IMR-90 (cell line): ENCODE measurements around the gene ZBTB25. TPM values are rescaled to one million over a fixed set of nuclear protein-coding genes. Genes with fewer than 3 reads are reported as not detected.

Source experiments
- ATAC-seq: fragments of 200-7000 bp; cut with Tn5 transposase; 2 replicates; pipeline ENCODE4 v1.9.1; 2020; ENCODE audit warnings: low read depth, mild to moderate bottlenecking, moderate library complexity
- BruUV-seq: library from RNA; stranded (reverse); fragments of 400-500 nt; replicated peaks from 2 replicates; lab custom pipeline; 2021; lab: Mats Ljungman, UMichigan
- CTCF ChIA-PET: fragments of 300-600 bp; formaldehyde crosslinking; extraction: SDS; loops from one replicate; lab custom pipeline; 2021; ENCODE audit warnings: antibody characterized with exemption; lab: Yijun Ruan, JAX
- POLR2A ChIA-PET: fragments of 300-600 bp; sonication (Branson Sonifier 250); formaldehyde crosslinking; loops from one replicate; lab custom pipeline; 2022; ENCODE audit warnings: antibody characterized with exemption; ENCODE audit not compliant: unreplicated experiment; lab: Charles Lee
- DNase-seq: peaks from one replicate; pipeline ENCODE4 v3.0.0; 2013
- H2AFZ ChIP-seq: replicated peaks from 2 replicates; pipeline ENCODE3; 2013; ENCODE audit warnings: low read length, mild to moderate bottlenecking; ENCODE audit not compliant: poor library complexity
- H2AK5ac ChIP-seq: 2 replicates; pipeline ENCODE4 v1.6.1; 2013; ENCODE audit warnings: low read depth, low read length, inconsistent platforms
- H2AK9ac ChIP-seq: replicated peaks from 2 replicates; pipeline ENCODE3; 2013; ENCODE audit warnings: mild to moderate bottlenecking, low read depth, low read length, moderate library complexity; ENCODE audit not compliant: poor library complexity
- H2BK120ac ChIP-seq: 2 replicates; pipeline ENCODE4 v1.6.1; 2013; ENCODE audit warnings: low read depth, low read length, inconsistent platforms
- H2BK15ac ChIP-seq: 3 replicates; pipeline ENCODE4 v1.6.1; 2013; ENCODE audit warnings: low read depth, low read length, inconsistent platforms
- H2BK20ac ChIP-seq: 2 replicates; pipeline ENCODE4 v1.6.1; 2013; ENCODE audit warnings: low read depth, mild to moderate bottlenecking, inconsistent platforms, low read length, moderate library complexity
- H2BK5ac ChIP-seq: 2 replicates; pipeline ENCODE4 v1.6.1; 2013; ENCODE audit warnings: mild to moderate bottlenecking, low read depth, low read length, inconsistent platforms; ENCODE audit not compliant: poor library complexity, severe bottlenecking
- H3K14ac ChIP-seq: replicated peaks from 2 replicates; pipeline ENCODE4 v1.6.1; 2013; ENCODE audit warnings: low read depth, low read length, inconsistent platforms
- H3K18ac ChIP-seq: 2 replicates; pipeline ENCODE4 v1.6.1; 2013; ENCODE audit warnings: low read depth, low read length, control low read depth
- H3K23ac ChIP-seq: 2 replicates; pipeline ENCODE4 v1.6.1; 2013; ENCODE audit warnings: low read depth, low read length, inconsistent platforms
- H3K27ac ChIP-seq: 2 replicates; pipeline ENCODE4 v1.5.1; 2013; ENCODE audit warnings: mild to moderate bottlenecking, control low read depth, low read length; ENCODE audit not compliant: insufficient read depth
- H3K27me3 ChIP-seq: 2 replicates; pipeline ENCODE4 v1.6.1; 2013; ENCODE audit warnings: low read length; ENCODE audit not compliant: control insufficient read depth, insufficient read depth
- H3K36me3 ChIP-seq: 2 replicates; pipeline ENCODE4 v1.6.1; 2013; ENCODE audit warnings: low read length, mixed read lengths; ENCODE audit not compliant: control insufficient read depth, insufficient read depth
- H3K4ac ChIP-seq: 2 replicates; pipeline ENCODE4 v1.6.1; 2013; ENCODE audit warnings: low read depth, low read length, inconsistent platforms
- H3K4me1 ChIP-seq: 2 replicates; pipeline ENCODE4 v1.6.1; 2013; ENCODE audit warnings: low read length, mixed read lengths; ENCODE audit not compliant: control insufficient read depth, insufficient read depth
- H3K4me2 ChIP-seq: 2 replicates; pipeline ENCODE4 v1.6.1; 2013; ENCODE audit warnings: low read depth, mild to moderate bottlenecking, control low read depth, low read length, moderate library complexity
- H3K4me3 ChIP-seq: 2 replicates; pipeline ENCODE4 v1.5.1; 2013; ENCODE audit warnings: low read depth, mild to moderate bottlenecking, control low read depth, low read length, moderate library complexity; ENCODE audit not compliant: insufficient read depth
- H3K56ac ChIP-seq: 2 replicates; pipeline ENCODE4 v1.6.1; 2013; ENCODE audit warnings: low read length, inconsistent platforms; ENCODE audit not compliant: insufficient read depth; ENCODE audit errors: extremely low read depth
- H3K79me1 ChIP-seq, 2 experiments: 2 replicates each; pipeline ENCODE4 v1.6.1; 2013; ENCODE audit warnings: low read length in 2 of 2, inconsistent platforms in 1 of 2, low read depth in 1 of 2
- H3K9ac ChIP-seq: 2 replicates; pipeline ENCODE4 v1.6.1; 2013; ENCODE audit warnings: low read depth, low read length, control low read depth
- H3K9me1 ChIP-seq: 2 replicates; pipeline ENCODE4 v1.6.1; 2013; ENCODE audit warnings: low read length, inconsistent platforms; ENCODE audit not compliant: insufficient read depth
- H3K9me3 ChIP-seq: 2 replicates; pipeline ENCODE4 v1.6.1; 2013; ENCODE audit warnings: low read length; ENCODE audit not compliant: control insufficient read depth, insufficient read depth
- H4K20me1 ChIP-seq: 2 replicates; pipeline ENCODE4 v1.6.1; 2013; ENCODE audit warnings: low read length, inconsistent platforms; ENCODE audit not compliant: insufficient read depth
- H4K5ac ChIP-seq: 2 replicates; pipeline ENCODE4 v1.6.1; 2013; ENCODE audit warnings: mild to moderate bottlenecking, low read depth, low read length, control low read depth
- H4K8ac ChIP-seq, 2 experiments: 2 replicates each; pipeline ENCODE4 v1.6.1; 2013; ENCODE audit warnings: low read depth in 2 of 2, low read length in 2 of 2, control low read depth in 1 of 2, inconsistent platforms in 1 of 2
- H4K91ac ChIP-seq: 2 replicates; pipeline ENCODE4 v1.6.1; 2013; ENCODE audit warnings: low read depth, low read length, inconsistent platforms; ENCODE audit not compliant: insufficient read depth
- NFE2L2 ChIP-seq: fragments of 150-350 bp; IDR thresholded peaks from 2 replicates; pipeline ENCODE4 v1.6.1; 2016; ENCODE audit warnings: low read depth, mild to moderate bottlenecking, low read length
- RAD21 ChIP-seq: IDR thresholded peaks from 2 replicates; pipeline ENCODE4 v1.6.1; 2012; ENCODE audit warnings: low read length, improper control_type of control experiment
- WGBS, 2 experiments: methylation state at CpG; one replicate each; pipeline versions ENCODE4 v1.1.5 to v1.1.7; 2013; ENCODE audit warnings: missing lambda C conversion rate in 2 of 2; ENCODE audit not compliant: insufficient read length in 1 of 2; ENCODE audit errors: extremely low coverage in 2 of 2; 5-methylcytosine and 5-hydroxymethylcytosine counted together
- dilution Hi-C: fragments of 300-500 bp; cut with HindIII; formaldehyde crosslinking; loops from one replicate; pipeline ENCODE4 v1.14.3; 2018; ENCODE audit warnings: low sequenced_read_pairs; ENCODE audit not compliant: unreplicated experiment
- in situ Hi-C: fragments of 300-500 bp; cut with MboI; formaldehyde crosslinking; loops from 3 replicates; pipeline ENCODE4 v1.14.3; 2019; ENCODE audit warnings: low sequenced_read_pairs, inconsistent platforms, mixed read lengths
- intact Hi-C: fragments of 100-400 bp; cut with micrococcal nuclease; formaldehyde crosslinking; loops from 2 replicates; pipeline ENCODE4 v1.10.0; 2022
- polyA plus RNA-seq, 3 experiments: library from polyadenylated mRNA; depleted of rRNA; stranded (reverse); fragments of >200 nt; gene quantifications; 2 replicates each; pipeline ENCODE4 v1.2.3, GENCODE V29; 2012; ENCODE audit warnings: low replicate concordance in 1 of 3
- total RNA-seq: library from RNA; depleted of rRNA; stranded (reverse); fragments of >200 nt; gene quantifications from 2 replicates; pipeline ENCODE4 v1.2.3, GENCODE V29; 2012

Gene ZBTB25
- total and polyA plus RNA-seq, 2 of the 4 experiments (the other 2 are of a cell fraction), result 4.4 to 6.6 TPM

DNA sequence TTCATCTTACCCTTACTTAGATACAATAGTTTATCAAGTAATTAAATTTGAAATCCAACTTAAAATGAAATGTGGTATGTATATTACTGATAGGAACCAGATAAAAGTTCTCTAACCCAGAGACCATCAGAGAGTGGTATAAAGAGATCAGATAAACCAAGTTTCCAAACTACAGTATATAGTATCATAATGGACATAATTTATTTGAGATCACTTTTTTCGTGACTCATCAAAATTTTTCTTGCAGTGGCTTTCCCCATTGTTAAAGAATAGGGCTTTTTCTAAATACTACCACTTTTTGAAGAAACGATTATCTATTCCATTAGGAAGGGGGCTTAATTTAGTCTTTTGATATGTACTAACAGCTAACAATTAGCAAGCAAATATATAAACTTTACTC, 21.7 kb upstream of the ZBTB25 start:
- Histone ChIP-seq H3K9ac (no peak overlapping the region), H3K4me3 (no peak overlapping the region), H2BK5ac (no peak overlapping the region), H3K79me1 (peaks cover 33 to 54% of the 10 kb centered on the region in 2 experiments), H4K8ac (no peak overlapping the region), H3K9me3 (no peaks in the 10 kb centered on the region), H2AFZ (no peak overlapping the region), H2BK15ac (no peak overlapping the region), H3K9me1 (peaks cover 9% of the 10 kb centered on the region), H3K27me3 (no peaks in the 10 kb centered on the region), H4K91ac (no peak overlapping the region), H3K4me2 (no peak overlapping the region), H2BK120ac (no peak overlapping the region), H3K4me1 (peaks cover 3% of the 10 kb centered on the region; the same call in 1 of the 2 replicates), H2AK5ac (no peak overlapping the region), H3K18ac (no peak overlapping the region), H3K23ac (no peak overlapping the region), H3K14ac (no peak overlapping the region), H2BK20ac (no peak overlapping the region), H4K5ac (no peak overlapping the region), H3K4ac (no peak overlapping the region), H3K36me3 (peaks cover 27% of the 10 kb centered on the region), H3K27ac (no peak overlapping the region), H2AK9ac (no peak overlapping the region), H3K56ac (no peak overlapping the region), H4K20me1 (peaks cover 28% of the 10 kb centered on the region)
- in situ Hi-C loops (loop anchor here (25.0 kb wide), 1 partner anchor 387 kb away; the partner anchor contains the start of gene CHURC1), dilution Hi-C loops (no loop called here), intact Hi-C loops (no loop called here)
- DNase-seq (no peak), ATAC-seq (no peak)
- no CpG with 5 or more reads among the region's 2 CpGs for WGBS, 2 experiments
- no TSS peak for BruUV-seq
- ChIA-PET POLR2A (no interaction called here), CTCF (no interaction called here)
- no peak for TF ChIP-seq RAD21
- peak; percentile 60 for TF ChIP-seq NFE2L2
